Hypothalamus (tissue), 51 donors: ENCODE data around the gene ITIH5.

Experiments
- DNase-seq, 51 donors: peaks; one replicate each; lab custom pipeline; 2025; lab: John Stamatoyannopoulos, UW

ITIH5 gene

DNA sequence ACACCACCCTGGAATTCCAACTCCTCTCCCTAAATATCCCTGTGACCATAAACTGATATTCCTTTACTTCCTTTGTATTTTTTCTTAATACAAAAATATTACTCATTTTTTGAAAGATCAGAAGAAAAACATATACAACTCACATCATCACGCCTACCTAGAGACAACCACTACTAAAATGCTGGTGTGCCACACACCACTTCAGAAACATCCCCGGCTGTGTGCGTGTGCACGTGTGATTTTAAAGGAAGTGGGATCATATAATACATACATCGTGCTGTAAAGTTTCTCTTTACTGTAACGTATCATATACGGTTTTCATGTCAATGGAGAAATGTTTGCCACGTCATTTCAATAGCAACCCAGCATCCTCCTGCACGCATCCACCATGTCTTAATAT lies 76.5 kb downstream of the ITIH5 start:
- DNase-seq = no peak

DNA sequence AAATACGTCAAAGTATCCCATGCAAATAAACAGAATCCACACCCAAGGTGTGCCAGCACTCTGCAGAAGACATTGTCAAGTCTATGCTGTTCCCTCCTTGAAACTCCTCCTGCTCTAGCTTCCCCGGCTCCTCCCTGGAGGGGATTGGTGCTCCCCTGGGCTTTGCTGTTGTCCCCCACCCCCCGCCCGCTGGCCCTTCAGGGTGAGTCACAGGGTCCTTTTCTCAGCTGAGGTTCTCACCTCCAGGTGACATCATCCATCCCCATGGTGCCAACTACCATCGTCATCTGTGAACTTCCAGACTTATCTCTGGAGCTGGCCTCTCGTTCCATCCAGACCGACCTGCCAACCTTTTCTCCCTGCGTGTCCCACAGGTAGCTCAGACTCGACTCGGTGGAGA lies 77.0 kb downstream of the ITIH5 start:
- no peak for DNase-seq

DNA sequence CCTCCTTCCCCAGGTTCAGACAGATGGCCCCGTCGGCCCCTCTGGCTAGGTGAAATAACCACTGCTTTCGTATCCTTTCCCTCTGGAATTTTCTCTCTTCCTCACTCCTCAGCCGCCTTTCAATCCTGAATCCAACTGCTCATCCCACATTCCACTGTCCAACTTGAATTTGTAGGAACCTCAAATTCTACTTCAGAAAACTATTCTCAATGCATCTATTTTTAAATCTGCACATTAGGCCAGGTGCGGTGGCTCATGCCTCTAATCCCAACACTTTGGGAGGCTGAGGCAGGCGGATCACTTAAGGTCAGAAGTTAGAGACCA lies 78.9 kb downstream of the ITIH5 start:
- DNase-seq = no peak

DNA sequence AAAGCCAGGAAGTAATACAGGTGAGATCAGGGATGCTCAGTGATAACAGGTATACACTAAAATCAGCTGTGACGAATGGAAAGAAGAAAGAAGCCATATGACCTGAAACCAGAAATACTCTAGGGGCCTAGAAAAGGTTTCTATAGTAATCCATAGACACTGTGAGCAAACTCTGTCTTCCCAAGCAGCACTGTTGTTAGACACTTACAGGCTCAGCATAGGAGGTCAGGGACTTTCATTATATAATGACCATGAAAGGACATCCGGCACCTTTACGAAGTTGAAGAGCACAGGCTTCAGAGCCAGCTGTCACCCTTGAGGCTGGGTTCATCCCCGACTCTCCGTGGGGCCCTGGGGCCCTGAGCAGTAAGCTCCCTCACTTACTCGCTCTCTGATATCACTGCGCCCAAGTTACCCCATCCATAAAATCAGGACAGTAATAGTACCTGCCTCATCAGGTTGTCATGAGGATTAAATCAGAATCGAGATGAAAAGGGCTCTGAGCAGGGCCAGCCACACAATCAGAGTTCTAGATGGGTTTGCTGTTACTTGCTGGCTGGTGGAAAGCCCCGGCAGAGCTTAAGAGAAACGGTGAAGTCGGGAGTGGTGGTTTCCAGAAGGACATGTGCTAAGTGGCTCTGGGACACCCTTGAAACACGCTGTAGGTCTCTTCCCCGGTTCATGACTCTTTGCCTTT lies 79.5 kb downstream of the ITIH5 start:
- no peak for DNase-seq

DNA sequence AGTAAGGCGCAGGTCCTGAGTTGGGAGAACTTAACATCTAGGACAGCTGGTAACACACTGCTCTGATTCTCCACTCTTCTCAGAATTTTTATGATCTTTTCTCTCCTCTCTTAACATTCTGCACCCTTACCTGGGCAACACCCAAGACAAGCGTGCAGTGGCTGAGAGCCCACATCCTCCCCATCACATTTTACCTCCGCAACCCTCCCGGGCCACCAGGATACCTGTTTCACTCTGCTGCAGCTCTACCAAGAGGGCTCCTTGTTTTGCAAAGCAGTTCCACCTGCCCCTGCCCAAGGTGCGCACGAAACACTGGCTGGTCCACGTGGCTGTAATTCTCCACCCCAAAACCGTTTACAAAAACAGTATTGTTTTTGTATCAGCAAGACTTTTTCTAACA lies 81.5 kb downstream of the ITIH5 start:
- no peak for DNase-seq

DNA sequence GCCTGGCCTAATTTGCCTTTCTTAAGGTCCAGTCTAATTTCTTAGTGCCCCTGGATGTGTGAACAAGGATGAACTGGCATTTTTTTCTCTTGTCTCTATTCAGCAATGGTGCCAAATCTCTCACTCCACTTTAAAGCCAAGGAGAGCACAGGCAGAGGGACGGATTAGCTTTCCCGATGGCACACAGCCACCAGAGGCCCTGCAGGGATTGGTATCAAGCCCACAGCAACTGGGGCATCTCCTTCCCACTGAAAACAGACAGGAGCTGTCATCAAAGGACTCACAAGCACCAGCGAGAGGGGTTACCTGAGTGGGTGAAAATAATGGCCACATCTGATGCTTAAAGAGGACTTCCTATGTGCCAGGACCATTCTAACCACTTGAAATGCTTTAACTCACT lies 83.1 kb downstream of the ITIH5 start:
- peak in 1 of 51 donors; percentile 4 for DNase-seq

DNA sequence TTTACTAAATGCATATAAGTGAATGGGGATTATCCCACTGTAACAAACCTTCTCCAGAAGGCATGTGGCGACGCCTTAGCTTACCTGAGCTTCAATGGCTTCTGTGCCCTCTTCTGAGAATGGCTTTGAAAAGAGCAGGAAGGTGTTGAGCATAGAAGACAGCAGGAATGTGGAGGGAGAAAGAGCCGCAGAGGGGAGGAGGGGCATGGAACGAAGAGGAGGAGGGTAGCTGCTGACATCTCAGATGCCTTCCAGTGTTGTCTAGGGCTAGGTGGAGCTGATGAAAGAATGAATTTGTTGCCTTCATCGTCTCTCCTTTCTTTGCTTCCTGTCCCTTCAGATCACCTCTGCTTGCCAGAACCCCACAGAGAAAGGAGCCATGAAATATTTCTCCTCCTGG lies 86.2 kb downstream of the ITIH5 start:
- DNase-seq = no peak

DNA sequence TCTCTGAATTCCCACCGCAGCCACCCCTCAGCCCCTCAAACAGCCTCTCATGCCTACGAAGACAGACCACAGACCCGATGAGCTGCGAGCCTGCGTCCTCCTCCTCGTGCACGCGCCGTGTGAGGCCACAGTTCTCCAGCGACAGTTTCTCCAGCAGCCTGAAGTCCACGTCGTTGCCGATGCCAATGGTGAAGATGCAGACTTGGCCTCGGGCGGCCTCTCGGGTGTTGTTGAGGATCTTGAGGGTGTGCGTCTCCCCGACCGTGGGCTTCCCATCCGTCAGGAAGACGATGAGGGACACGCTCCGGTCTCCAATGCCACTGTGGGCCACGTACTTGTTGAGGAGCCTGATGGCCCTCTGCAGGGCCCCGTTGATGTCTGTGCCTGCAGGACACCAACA lies 87.1 kb downstream of the ITIH5 start:
- no peak for DNase-seq

DNA sequence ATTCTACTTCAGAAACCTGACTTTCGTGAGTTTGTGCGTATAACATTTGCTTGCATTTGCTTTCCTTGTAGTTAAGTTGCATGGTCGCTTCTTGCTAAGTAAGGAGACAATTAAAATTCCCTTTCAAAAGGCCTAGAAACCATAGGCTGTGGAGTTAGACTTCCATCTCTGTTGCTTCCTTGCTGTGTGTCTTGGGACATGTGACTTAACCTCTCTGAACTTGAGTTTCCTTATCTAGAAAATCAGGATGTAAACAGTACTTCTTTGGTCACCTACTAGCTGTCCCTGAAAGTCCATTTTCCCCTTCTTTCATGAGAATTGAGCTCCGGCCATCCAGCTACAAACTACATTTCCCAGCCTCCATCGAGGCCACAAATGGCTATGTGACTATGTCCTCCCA lies 89.2 kb downstream of the ITIH5 start:
- no peak for DNase-seq

DNA sequence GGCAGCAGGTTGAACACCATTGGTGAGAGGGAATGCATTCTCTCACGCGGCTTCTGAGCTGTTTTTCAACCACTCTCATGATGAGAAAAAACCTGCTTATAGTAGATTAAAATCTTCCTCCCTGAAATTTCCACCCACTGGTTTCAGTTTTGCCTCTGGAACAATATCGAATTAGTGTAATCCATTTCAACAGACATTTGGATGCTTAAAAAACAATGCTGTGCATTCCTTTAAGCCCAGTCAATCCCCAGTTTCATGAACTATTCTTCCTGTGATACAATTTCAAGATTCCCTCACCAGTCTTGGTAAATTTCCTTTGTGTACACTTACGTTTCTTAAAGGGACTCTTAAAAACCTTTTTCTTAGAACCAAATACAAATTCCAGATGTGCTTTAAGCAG lies 89.6 kb downstream of the ITIH5 start:
- DNase-seq = no peak

DNA sequence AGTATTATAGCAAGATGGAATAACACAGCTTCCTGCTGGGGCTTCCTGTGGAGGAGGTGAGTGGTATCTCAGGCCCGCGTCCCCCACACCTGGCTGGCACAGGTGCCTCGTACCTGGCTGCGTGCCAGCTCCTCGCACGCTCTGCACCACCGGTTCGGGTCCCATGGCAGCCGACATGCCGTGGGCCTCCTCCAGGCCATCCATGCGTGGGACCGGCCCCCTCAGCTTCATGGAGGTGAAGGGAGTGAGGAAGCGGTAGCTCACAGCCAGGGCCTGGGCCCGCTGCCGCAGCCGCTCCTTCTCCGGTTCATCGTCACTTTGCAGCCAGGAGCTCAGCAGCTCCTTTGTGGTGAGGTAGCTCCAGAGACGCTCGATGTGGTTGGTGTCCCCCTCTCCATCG lies 90.4 kb downstream of the ITIH5 start:
- no peak for DNase-seq

DNA sequence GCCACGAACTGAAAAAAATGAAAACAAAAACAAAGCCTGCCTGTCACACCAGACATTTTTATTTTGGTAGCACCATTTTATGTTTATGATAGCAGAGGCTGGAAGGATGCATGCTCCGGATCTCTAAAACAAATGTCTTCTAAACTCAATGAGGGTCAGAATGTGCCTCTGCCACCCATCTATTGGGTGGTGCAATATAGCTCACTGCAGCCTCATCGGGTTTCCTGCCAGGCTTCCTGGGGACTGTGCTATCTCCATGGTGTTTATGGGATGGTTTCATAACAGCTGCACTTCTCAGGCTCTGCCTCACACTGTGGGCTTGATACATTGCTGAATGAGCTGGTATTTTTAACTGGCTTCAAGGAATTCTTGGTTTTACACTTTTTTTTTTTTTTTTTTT lies 94.4 kb downstream of the ITIH5 start:
- peak in 1 of 51 donors; percentile 3 for DNase-seq

DNA sequence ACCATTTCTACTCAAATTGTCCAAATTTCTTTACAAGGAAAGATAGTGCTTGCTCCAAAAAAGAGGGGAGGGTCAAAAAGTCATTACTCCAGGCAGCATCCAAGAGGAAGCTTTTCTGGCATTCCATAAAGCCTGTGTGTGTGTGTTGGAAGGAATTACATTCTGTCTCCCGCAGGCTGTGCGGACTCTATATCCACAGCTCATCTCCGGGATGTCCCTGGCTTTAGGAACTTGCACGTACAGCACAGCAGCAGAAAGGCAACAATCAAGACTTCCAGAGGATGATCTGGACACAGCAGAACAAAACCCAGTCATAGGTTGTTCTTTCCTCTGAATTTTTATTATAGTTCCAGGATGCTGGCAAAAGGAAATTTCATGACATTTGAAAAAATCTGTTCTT lies 94.8 kb downstream of the ITIH5 start:
- DNase-seq = no peak

DNA sequence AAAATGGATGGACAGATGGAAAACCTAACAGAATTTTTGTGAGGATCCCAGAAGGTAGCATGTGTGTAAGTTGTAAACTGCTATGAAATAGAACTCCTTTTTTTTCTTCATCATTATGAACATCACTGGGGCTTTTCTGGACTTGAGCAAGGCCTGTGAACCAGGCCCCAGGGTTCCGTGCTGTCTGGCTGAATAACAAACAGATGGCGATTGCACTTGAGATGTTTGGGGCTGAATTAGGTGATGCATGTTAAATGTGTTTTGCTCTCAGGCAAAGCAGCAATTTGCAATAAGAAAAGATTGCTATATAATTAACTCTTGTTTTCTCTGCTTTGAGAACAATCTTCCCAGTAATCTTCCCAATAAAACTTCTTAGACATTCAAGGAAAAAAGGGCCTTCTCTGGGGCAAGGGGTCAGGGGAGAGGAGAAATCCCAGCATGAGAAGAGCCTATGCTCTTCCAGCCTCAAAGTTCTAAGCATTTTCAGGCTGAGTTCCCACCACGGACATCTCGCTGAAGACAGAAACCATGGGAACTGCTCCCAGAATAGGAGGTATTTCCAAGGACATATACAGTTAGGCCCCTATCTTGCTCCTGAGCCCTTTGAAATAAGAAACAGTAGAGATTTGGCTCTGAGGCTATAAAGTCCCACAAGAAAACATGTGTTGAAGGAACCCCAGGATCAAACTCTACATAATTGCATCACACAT lies 98.7 kb downstream of the ITIH5 start:
- DNase-seq = no peak

DNA sequence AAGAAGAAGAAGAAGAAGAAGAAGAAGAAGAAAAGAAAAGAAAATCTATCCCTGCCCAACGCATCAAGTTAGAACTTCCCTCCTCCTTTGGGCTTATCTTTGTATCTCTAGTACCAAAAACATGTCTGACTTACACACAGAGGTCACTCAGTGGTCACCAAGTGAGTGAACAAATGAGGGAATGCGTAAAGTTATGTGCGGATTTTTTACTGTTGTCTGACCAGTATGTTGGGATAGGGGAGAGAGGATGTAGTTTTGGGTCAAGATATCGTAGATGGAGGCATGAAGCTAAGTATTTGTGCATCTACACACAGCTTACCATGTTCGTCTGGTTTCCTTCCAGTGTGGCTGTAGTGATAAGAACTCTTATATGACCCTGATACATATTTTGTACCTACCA lies 99.9 kb downstream of the ITIH5 start:
- no peak for DNase-seq

DNA sequence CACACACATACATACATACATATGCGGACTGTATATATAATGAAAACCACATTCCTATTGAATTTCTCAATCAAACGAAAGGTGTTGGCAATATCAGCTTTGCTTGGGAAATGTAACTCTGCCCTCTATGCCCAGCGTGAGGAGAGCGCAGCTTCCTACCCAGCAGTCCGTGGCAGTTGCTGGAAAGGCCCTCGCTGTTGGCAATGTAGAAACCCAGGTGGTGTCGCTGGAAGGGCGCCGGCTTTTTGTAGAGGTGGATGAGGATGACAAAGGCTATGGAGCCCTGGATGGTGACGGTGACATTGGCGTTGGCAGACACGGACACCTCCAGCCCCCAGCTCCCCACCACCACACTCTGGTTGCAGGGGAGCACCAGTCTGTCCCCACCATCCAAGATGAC lies 100.9 kb downstream of the ITIH5 start:
- DNase-seq = no peak

DNA sequence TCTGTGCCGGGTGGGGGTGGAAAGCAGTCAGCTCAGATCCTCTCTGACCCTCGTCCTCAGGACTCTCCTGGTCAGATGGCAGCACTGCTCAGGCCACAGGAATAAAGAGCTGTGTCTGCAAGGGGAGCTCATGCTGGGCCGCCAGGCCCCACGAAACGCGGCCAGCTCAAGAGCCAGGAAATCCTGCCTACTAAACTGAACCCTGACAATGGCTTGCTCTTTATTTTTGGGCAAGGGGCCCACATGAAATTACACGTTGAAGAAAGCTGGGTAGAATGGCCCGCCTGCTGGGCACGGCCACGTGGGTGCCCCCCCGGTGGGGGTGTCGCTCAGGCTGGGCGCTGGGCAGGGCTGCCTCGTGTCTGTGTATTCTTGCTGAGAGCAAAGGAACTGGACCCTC lies 103.0 kb downstream of the ITIH5 start:
- peak in 31 of 51 donors; percentile 7 to 68 (median 45) for DNase-seq

DNA sequence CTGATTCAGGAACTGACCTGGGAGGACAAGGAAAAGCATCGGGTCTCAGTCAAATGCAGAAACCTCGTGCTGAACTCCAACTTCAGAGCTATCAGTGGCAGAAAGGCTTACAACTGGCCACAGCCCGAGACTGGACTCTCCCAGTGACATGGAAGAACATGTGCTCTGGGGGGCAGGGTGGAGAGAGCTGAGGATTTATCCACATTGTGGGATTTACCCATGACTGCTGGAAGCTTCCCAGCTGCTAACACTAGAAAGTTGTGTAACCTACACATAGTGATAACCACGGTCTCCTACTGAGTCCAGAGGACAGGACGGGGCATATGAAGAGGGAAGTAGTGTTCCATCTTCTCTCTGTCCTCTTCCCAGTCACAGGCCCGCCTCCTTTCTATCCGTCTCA lies 103.4 kb downstream of the ITIH5 start:
- DNase-seq = peak in 1 of 51 donors; percentile 15

DNA sequence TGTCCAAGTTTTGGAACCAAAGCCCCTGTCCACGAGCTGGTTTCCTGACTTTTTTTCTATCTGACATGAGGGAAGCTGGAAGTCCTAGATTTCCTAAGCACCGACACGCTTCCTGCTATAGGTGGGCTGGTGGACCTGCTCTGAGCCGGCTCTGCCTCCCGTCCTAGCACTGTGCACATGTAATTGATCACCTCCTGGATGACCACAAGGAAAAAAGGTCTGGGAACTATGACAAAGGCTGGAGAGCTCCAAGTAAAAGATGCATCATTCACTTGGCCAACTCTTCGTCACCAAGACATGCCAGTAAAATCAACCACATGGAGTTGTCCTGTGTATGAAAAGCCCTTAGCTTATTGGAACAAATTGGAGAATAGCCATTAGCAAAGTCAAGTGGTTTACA lies 104.8 kb downstream of the ITIH5 start:
- DNase-seq = no peak

DNA sequence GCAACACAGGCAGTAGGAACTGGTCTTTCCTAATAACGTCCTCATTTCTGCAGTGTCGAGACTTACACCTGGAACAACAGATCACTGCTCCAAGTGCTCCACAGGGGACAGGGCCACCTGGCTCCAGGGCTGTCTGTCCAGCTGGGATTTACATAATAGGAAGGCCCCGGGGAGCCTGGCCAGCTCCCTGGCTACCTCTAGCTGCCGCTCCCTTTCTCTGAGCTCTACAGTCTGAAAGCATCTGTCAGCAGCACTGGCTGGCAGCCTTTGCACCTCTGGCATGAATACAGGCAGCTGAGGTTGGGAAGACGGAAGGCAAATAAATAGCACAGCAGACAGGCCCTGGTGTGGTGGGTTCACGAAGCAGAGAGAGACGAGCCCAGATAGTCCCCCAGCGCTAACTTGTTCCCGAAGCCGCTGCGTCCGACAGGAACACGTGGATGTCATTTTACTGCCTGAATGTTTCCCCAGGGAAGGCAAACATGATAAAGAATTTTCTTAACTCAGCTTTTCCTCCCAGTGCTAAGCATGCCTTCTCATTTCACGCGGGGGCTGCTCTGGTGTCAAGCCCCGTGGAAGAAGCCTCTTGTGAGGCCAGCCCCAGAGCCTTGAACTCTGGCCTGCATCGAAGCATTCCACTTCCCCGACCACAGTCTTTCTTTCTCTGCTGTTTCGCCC lies 105.4 kb downstream of the ITIH5 start:
- DNase-seq = peak in 21 of 51 donors; percentile 5 to 72 (median 38)

DNA sequence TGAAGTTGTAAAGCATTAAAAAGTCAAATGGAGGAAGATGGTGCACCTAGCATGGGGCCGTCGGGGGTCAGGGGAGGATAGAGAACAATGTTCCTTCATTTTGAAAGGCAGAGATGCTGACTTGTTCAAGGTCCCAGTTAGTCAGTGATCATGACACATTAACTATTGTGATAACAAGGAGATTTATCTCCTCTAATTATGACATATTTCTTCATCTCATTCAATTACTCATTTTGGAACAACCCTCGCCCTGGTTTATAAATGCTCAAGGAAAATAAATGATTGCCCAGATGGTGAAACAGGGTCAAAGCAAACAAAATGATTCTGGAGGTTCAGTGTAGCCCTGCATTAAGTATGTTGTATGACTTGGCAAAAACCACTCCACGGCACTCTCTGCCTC lies 106.2 kb downstream of the ITIH5 start:
- DNase-seq = no peak

DNA sequence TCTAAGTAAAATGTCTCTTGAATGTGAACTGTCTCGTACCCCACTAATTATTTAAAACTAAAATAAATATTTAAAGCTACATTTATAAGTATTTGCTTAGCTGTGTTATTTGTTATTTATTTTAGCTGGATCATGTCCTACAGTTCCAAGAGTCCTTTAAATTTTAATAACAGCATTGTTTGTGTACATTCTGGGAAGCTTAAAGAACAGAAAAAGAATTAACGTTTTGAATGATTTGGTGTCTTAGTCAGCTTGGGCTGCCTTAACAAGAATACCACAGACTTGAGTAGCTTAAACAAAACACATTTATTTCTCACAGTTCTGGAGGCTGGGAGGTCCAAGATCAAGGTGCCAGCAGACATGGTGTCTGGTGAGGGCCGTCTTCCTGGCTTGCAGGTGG lies 107.4 kb downstream of the ITIH5 start:
- no peak for DNase-seq
